ENCODE results near the gene PPP1R13B.
A peak's percentile ranks its signal among the peaks of the same experiment; 100 is the strongest.
"Not testable (repeated sequence)": the region's sequence is repeated elsewhere in the genome, so short reads cannot be mapped to it uniquely, and the experiment has no call there.

Gene PPP1R13B

DNA sequence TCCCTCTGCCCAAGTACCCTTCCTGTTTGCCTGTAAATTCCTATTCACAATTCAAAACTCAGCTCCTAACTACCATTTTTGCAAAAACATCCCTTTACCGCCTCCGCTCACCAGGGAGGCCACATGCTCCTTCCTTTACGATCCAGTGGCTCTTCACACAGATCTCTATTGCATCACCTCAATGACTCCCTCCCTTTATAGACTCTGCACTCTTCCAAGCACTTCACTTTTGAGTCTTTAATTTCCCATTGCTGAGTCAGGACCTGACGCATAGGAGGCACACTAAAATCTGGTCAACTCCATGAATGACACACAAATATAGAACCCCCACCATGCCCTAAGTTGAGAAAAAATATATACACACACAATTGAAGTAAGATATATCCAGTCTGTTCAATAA, 45.9 kb downstream of the PPP1R13B start:
- no peak for DNase-seq (ENCODE audit: low read depth in 1 of 2, low spot score in 1 of 2)

DNA sequence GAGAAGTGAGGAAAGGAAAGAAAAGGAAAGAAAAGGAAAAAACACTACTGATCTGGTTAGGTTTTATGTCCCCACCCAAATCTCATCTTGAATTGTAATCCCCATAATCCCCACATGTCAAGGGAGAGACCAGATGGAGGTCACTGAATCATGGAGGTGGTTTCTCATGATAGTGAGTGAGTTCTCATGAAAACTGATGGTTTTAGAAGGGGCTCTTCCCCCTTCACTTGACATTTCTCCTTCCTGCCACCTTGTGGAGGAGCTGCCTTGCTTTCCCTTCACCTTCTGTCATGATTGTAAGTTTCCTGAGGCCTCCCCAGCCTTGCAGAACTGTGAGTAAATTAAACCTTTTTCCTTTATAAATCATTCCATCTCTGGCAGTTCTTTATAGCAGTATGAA, 54.2 kb downstream of the PPP1R13B start:
- DNase-seq (ENCODE audit: low read depth in 1 of 2, low spot score in 1 of 2) = not testable (repeated sequence)

DNA sequence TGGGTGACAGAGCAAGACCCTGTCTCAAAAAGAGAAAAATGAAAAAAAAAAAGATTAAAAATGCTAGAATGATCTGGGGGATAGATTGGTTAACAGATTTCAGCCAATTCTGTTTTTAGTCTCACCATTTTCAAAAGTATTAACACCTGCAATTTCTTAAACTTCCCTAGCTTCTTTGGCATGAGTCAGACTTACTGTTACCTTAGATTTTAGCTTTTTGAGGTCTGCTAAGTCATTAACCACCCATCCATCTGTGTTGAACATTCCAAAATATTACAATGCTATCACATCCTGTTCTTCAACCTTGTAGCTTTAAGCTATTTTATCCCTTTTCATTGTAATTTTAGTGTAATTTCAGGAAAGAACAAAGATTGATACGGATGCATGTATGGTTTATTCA, 59.3 kb downstream of the PPP1R13B start:
- no peak for DNase-seq (ENCODE audit: low read depth in 1 of 2, low spot score in 1 of 2)

DNA sequence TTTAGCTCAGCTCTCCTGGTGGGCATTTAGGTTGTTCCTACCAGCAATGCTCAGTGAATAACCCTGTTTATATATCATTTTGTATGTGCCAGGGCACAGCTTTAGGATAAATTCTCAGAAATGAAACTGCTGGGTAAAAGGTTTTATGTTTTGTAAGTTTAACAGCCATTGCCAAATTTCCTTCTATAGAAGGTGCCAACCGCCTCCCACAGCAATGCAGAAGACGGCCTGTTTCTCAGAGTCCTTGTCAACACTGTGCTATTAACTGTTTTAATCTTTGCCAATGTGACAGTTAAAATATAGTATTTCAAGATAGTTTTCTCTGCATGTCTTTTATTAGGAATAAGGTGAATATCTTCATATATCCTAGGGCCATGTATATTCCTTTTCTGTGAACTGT, 65.0 kb downstream of the PPP1R13B start:
- DNase-seq (ENCODE audit: low read depth in 1 of 2, low spot score in 1 of 2) = no peak

DNA sequence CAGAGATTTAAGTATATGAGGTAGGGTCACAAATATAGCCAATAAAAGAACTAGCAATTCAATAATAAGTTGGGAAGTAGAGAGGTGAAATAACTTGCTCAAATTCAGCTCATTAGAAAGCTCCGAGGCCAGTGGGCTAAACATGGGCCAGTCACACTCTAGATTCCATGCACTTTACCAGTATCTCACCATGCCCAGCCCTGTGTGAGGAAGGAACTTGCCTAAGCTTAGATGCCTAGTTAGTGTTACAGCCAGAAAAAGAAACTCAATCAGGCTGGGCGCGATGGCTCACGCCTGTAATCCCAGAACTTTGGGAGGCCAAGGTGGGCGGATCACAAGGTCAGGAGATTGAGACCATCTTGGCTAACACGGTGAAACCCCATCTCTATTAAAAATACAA, 71.1 kb downstream of the PPP1R13B start:
- DNase-seq (ENCODE audit: low read depth in 1 of 2, low spot score in 1 of 2) = not testable (repeated sequence)

DNA sequence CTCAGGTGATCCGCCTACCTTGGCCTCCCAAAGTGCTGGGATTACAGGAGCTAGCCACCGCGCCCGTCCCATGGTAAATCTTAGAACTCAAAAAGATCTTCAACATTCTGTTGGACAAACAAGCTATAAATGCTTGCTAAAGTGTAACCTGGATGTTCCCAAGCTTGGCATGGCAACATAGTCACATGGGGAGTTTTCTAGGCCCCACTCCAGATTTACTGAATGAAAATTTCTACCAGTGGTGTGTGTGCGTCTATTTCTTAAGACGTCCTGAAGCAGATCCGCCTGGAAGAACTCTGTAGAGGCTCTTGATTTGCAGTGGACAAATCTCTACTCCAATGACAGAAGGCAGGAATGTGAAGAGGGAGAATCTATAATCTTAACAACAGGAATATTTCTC, 71.9 kb downstream of the PPP1R13B start:
- DNase-seq (ENCODE audit: low read depth in 1 of 2, low spot score in 1 of 2) = no peak

DNA sequence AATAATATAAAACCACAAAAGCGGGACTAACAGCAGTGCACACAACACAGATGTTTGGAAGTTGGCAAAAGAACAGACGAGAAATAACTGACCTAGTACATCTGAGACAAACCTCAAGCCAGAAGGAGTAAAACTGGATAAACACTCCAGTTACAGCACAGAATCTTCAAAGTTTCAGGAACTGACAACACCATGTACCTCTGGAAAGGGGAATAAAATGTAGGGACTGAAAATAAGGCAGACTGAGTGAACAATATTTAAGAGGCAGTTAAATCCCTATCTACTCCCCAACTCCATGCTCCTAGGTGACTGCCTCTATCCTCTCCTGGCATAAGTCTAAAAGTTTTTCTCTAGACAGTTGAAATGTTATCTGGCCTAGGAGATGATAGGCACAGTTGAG, 73.9 kb downstream of the PPP1R13B start:
- no peak for DNase-seq (ENCODE audit: low read depth in 1 of 2, low spot score in 1 of 2)

DNA sequence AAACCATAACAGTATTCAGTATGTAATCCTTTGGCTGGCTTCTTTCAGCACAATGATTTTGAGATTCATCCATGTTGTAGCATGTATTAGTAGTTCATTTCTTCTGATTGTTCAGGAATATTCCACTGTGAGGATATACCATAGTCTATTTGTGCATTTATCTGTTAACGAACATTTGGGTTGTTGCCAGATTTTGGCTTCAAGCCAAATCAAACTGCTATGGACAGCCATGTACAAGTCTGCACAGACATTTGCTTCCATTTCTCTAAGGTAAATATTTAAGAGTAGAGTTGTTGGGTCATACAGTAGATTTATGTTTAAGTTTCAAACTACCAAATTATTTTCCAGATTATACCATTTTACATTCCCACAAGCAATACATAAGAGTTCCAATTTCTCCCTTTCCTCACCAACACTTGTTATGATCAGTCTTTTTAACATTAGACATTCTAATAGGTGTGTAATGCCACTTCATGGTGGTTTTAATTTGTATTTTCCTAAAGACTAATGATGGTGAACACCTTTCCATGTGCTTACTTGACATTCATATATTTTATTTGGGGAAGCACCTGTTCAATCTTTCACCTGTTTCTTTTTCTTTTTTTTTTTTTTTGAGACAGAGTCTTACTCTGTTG, 75.2 kb downstream of the PPP1R13B start:
- DNase-seq (ENCODE audit: low read depth in 1 of 2, low spot score in 1 of 2) = no peak

DNA sequence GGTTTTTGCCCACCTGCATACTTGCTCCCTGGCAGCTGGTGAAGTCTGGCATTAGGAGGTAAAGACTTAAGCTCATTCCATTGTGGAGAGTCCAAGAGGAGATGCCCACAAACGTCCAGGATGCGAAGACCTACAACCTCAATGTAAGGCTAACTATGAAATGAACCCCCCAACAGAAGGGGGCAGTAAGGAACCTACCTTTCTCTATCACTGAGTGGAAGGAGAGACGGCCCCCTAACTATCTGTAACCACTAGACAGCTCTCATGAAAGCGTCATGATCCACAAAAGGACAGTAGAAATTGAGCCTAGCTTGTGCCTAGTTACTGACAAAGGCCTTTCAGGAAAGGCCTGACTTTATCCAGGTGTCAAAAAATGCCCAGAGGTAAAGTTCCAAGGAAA, 76.5 kb downstream of the PPP1R13B start:
- no peak for DNase-seq (ENCODE audit: low read depth in 1 of 2, low spot score in 1 of 2)

DNA sequence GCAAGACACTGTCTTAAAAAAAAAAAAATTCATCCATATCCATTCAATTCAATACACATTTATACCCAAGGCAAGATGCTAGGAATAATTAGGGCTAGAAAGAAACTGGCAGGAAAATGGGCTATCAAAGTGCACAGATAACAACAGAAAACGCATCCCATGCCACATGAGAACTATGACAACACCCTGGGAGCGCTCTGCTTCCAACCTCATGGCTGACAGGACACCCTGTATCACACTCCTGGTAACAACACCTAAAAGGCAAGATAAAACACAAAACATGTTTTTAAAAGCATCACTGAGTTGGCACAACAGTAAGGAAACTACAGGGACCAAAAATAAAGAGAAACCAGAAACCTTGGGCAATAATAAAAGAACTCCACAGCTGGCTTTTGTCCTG, 76.9 kb downstream of the PPP1R13B start:
- no peak for DNase-seq (ENCODE audit: low read depth in 1 of 2, low spot score in 1 of 2)

DNA sequence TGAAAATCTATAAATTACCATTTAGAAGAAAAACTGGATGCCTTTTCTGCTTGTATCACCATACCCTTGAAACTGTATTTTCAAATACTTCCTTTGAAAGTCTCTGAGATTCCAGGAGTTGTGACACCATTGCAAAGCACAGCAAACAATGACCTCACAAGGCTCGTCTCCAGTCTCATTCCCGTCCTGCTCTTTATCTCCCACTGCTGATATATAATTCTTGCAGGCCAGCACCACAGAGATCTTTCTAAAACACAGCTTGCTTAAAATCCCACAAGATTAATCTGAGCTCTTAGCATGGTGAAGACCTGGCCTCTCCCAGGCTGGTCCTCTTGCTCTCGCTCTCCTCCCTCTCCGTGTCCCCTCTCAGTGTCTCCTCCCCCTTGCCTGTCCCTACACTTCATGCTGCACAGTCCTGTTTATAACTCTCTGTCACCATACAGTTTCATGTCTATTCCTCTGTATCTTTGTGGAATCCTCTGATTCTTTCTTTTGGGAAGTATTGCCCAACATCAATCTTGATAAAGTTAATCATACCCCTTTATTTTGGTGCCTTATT, 80.0 kb downstream of the PPP1R13B start:
- DNase-seq (ENCODE audit: low read depth in 1 of 2, low spot score in 1 of 2) = no peak

DNA sequence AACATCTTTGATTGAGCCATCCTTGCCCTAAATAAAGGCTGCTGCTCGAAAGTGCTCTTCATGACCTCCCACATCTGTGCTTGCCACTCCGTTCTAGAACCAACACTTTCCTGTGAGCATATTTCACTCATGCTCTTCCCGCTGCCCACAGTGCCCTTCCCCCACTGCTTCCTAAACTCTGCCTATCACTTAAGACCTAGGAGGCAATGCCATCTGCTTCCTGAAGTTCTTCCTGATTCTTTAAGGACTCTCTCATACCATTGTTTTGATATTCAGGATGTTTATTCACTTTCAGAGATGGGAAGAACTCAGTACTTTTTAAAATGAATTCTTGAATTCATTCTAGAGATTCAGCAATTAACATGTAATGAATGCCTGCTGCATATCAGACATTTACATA, 81.8 kb downstream of the PPP1R13B start:
- no peak for DNase-seq (ENCODE audit: low read depth in 1 of 2, low spot score in 1 of 2)

DNA sequence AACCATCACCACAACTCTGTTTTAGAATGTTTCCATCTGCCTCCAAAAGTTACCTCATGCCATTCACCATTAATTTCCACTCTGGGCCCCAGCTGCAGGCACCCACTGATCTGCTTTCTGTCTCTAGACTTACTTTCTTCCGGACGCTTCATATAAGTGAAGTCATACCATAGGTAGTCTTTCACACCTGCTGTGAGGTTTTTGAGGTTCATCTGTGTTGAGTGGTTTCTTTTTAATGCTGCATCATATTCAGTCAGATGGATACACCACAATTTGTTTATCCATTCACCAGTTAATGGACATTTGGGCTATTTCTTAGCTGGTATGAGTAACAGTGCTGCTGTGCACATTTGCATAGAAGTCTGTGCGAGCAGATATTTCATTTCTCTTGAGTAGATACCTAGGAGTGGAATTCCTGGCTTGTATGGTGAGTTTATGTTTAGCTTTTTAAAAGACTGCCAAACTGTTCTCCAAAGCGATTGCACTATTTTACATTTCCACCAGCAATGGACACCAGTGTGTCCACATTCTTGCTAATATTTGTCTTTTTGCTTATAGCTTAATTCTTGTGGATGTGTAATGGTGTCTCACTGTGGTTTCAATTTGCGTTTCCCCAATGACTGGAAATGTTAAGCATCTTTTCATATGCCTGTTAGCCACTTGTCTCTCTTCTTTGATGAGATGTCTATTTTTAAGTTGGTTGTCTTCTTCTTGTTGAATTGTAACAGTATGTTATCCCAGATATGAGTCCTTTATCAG, 83.5 kb downstream of the PPP1R13B start:
- DNase-seq (ENCODE audit: low read depth in 1 of 2, low spot score in 1 of 2) = no peak

DNA sequence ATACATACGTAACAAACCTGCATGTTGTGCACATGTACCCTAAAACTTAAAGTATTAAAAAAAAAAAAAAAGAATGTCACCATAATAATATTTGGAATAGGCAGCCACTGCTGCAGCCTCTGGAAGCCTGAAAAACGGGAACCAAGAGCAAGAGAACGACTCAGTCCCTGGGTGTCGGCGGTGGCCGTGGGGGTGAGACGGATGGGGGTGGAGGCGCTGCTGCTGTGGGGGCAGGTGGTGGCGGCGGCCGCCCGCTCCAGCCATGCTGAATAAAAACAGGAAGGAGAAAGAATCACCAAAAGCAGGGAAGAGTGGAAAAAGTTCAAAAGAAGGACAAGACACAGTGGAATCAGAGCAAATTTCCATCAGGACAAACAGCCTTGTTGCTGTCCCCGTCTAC, 84.8 kb downstream of the PPP1R13B start:
- no peak for DNase-seq (ENCODE audit: low read depth in 1 of 2, low spot score in 1 of 2)

DNA sequence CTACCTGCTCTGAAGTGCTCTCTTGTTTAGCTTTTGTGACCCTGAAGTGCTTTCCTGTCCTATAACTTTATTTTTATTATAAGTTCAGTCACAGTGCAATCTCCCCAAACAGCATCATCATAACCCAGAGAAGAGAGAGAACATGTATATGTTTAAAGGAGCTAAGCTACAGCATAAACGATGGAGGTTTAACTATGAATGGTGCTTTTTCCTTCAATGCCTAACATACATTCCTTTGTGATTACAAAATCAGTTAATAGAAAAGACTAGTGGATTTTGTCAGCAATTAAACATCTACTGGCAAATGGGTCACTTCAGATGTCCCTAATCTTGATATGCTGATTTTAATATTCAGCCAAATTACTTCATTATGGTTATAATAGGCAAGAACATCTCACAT, 85.3 kb downstream of the PPP1R13B start:
- DNase-seq (ENCODE audit: low read depth in 1 of 2, low spot score in 1 of 2) = no peak

DNA sequence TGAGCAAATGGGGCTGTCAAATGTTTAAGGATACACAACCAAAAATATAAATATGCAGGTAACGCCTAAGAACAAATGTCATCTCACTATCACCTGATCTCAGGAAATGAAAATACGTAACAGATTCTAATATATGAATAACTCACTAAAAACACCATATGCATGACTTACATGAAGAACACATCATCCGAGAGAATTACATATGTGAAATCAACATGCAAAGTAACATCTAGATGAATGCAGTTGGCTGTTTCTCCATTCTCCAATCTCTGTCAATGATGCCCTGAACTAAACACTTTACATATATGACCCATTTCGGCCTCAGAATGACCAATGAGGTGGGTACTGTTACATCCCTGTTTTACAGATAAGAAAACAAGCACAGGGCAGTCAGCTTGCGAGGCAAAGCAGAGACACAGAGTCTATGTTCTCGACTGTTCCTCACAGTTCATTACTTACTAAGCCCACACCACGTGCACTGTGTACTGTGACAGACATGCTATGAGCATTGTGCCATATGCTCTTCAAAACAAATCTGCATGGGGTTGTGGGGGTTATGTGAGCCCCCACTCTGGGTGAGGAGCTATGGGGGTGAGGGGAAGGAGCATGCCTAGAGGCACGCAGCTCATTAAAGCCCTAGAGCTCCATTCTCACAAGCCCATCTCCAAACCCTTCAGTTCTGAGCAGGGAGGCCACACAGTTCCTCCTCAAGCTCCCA, 89.2 kb downstream of the PPP1R13B start:
- no peak for DNase-seq (ENCODE audit: low read depth in 1 of 2, low spot score in 1 of 2)

DNA sequence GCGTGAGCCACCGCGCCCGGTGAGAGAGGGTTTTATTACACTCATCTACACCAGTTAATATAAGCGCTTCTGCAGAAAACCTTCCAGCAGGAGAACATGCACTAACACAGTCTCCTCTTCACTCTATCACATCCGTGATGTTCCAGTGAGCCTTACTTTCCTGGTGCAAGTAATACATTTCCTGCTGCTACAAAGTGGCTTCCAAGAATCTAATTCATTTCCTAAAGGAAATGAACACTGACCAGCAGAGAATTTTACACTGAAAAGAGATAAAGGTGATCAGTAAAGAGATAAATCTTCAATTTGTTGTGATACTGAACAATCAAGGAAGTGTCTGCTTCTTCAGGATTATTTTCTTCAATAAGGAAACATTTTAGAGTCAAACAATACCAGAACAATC, 92.3 kb downstream of the PPP1R13B start:
- DNase-seq (ENCODE audit: low read depth in 1 of 2, low spot score in 1 of 2) = no peak

DNA sequence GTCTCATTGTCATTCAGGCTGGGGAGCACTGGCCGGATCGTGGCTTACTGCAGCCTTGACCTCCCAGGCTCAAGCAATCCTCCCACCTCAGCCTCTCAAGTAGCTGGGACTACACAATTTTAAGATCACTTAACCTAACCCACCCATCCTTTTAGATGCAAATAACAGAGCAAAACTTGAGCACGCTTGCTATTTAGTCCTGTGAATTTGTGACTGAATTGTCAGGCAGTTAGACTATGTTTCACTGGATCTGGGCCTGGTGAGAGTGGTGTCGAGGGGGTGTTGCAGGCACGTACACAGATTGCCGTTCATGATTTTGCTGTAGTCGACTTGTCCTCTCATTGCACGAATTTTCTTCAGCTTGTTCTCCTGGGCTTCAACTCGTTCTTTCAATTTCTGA, 93.6 kb downstream of the PPP1R13B start:
- no peak for DNase-seq (ENCODE audit: low read depth in 1 of 2, low spot score in 1 of 2)

DNA sequence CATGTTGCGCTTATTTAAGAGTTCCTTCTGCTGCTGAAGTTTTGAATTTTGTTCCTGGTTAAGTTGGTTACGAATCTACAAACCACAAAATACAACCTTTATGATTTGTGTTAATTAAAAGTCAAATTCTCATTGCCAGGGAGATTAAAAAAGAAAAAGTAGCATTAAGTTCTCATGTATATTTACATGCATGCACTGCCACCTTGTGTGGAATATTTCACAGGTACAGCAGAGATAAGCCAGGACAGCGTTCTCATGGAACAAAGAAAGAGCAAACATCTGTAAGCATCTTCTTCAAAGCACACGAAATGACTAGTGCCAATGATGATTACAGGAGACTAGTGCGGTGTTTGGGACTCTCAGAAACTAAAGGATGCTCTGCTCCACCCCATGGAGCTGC, 97.5 kb downstream of the PPP1R13B start:
- no peak for DNase-seq (ENCODE audit: low read depth in 1 of 2, low spot score in 1 of 2)

DNA sequence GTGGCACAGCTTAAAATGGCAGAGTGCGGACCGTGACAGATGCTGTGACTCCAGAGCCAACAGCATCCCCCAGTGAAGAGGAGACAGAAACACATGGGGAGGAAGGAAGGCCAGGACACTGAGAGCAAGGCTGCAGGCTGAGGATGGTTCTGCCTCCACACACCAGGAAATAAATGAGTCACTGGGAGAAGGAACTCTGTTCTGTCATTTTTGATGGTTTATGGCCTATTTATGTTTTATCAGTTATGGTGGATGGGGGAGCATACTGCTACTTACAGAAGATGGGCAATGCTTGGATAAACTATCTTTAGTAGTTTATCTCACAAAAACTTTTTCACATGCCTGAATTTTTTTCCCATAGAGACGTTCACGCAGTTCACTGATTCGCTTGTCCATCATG, 97.9 kb downstream of the PPP1R13B start:
- no peak for DNase-seq (ENCODE audit: low read depth in 1 of 2, low spot score in 1 of 2)

DNA sequence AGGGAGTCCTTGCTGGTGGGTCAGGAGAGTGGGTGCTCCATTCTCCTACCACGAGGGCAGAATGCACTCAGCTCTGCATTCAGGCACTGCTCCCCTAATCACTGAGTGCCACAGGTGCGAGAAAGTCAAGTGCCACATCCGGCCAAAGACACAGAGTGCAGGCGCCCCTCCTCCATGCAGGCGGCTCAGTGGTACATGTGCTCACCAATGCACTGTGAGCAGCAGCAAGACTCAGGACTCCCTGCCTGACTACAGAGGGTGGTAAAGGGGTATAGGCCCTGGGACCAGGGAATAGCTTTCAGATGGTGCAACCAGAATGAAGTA, 98.9 kb downstream of the PPP1R13B start:
- DNase-seq (ENCODE audit: low read depth in 1 of 2, low spot score in 1 of 2) = peak in 1 of 2 donors; percentile 24

DNA sequence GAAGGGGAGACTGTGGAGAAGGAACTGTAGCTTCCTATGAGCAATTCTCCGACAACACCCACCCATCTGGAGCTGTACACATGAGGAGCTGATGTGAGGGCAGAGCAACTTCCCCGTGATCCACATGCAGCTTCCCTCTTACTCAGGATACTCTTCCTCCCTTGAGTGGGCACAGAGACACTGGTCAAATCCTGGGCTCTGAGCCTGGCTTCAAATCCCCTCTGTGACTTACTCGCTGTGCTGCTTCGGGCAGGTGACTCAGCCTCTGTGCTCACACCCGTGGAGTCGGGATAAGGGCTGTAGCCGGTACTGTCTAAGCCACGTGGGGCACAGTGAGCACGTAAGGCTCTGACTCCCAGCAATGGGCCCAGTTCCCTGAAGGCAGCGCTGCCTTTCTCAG, 100.7 kb downstream of the PPP1R13B start:
- no peak for DNase-seq (ENCODE audit: low read depth in 1 of 2, low spot score in 1 of 2)
